Activated CD8-positive, alpha-beta memory T cell treated with anti-CD3 and anti-CD28 coated beads, Interleukin-2, amount 10 ng/mL, durations not matched to agents 7 days and 5 days (primary cell): Measurements from ENCODE around the gene TANGO6. TPM values are rescaled to one million over a fixed set of nuclear protein-coding genes. Genes with fewer than 3 reads are reported as not detected.
"Not testable (repeated sequence)": the region's sequence is repeated elsewhere in the genome, so short reads cannot be mapped to it uniquely, and the experiment has no call there.

Source experiments
- ATAC-seq: fragments of 150-1000 bp; cut with Tn5 transposase; one replicate; pipeline ENCODE4 v1.10.0; 2021; ENCODE audit warnings: moderate library complexity
- CTCF ChIA-PET: fragments of 350-600 bp; sonication (Branson Sonifier 250); formaldehyde crosslinking; loops from one replicate; lab custom pipeline; 2021; ENCODE audit warnings: antibody characterized with exemption; lab: Charles Lee
- DNase-seq: peaks from one replicate; pipeline ENCODE4 v3.0.0-alpha.2; 2020
- H3K27ac Mint-ChIP-seq: one replicate; pipeline ENCODE4 v1.8.0; 2021; ENCODE audit warnings: mild to moderate bottlenecking, mixed read lengths
- H3K27me3 Mint-ChIP-seq: one replicate; pipeline ENCODE4 v1.8.0; 2021; ENCODE audit warnings: mixed read lengths
- H3K36me3 Mint-ChIP-seq: one replicate; pipeline ENCODE4 v1.8.0; 2021; ENCODE audit warnings: mild to moderate bottlenecking, mixed read lengths
- H3K4me1 Mint-ChIP-seq: one replicate; pipeline ENCODE4 v1.8.0; 2021; ENCODE audit warnings: mixed read lengths
- H3K4me3 Mint-ChIP-seq: one replicate; pipeline ENCODE4 v1.8.0; 2021; ENCODE audit warnings: mild to moderate bottlenecking, moderate library complexity, mixed read lengths
- H3K9me3 Mint-ChIP-seq: one replicate; pipeline ENCODE4 v1.8.0; 2022; ENCODE audit warnings: low read depth, mixed read lengths
- total RNA-seq, 2 experiments: library from RNA; stranded (reverse); gene quantifications; one replicate each; pipeline ENCODE4 v1.2.3, GENCODE V29; 2021

TANGO6 gene
- total RNA-seq, 2 experiments from 2014 or later, result 20.2 to 22.3 TPM

- ATAC-seq (no peak), DNase-seq (no peak)
- Mint-ChIP-seq H3K4me1 (no peaks in the 10 kb centered on the region), H3K9me3 (no peaks in the 10 kb centered on the region), H3K27me3 (no peaks in the 10 kb centered on the region), H3K27ac (no peak overlapping the region), H3K4me3 (no peak overlapping the region), H3K36me3 (peaks cover 8% of the 10 kb centered on the region)
- CTCF ChIA-PET, result interaction anchor here (1.0 kb wide), 1 partner anchor 72 kb away, joined by 3 read pairs; the partner anchor contains the start of gene HAS3
Observed at GRCh38 chr16:69033151-69033949, 190.0 kb downstream of the TANGO6 start.

DNA sequence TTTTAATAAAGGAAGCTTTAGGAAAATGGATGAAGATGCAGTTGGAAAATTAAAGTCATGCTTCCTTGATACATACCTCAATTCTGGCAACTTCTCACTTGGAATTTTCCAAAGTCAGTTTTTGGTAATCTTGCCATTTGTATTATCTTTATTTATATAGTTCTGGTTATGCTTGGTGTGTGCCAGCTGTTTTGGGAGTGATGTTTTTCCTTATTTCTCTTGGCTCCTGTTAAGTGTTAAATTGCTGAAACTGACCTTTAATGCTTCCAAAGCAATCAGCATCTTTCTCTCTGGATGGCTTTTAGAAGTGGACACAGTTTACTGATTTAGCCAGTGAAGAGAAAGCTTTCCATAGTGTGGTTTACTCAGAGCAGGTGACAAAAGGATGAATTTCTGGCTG is 192.0 kb downstream of the TANGO6 start:
- ATAC-seq, result no peak
- Mint-ChIP-seq H3K36me3 (peaks cover 5% of the 10 kb centered on the region), H3K4me1 (no peaks in the 10 kb centered on the region), H3K9me3 (no peaks in the 10 kb centered on the region), H3K27me3 (no peaks in the 10 kb centered on the region), H3K27ac (no peak overlapping the region), H3K4me3 (no peak overlapping the region)
- no peak for DNase-seq
- CTCF ChIA-PET, result interaction anchor here (0.7 to 2.3 kb wide), 2 partner anchors 16 to 445 kb away, joined by 4 to 5 read pairs; no protein-coding TSS in a partner anchor

DNA sequence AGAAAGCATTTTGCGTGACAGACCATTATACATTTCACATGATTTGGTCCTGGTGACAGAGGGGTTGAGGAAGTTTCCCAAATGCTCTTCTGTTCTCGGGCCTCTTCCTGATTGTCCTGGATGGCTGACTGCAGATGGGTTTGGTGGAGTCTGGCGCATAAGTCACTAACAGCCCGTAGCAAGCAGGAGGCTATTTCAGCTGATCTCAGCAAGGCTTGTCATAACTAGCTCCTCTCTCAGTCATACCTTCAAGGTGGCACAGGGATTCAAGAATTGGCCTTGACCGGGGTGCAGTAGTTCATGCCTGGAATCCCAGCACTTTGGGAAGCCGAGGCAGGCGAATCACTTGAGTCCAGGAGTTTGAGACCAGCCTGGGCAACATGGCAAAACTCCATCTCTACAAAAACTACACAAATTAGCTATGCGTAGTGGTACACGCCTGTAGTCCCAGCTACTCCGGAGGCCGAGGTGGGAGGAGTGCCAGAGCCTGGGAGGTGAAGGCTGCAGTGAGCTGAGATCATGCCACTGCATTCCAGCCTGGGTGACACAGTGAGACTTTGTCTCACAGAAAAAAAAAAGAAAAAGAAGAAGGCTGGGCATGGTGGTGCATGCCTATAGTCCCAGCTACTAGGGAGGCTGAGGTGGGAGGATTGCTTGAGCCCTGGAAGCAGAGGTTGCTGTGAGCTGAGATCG is 193.2 kb downstream of the TANGO6 start:
- no peak for DNase-seq
- H3K4me1 Mint-ChIP-seq, result no peaks in the 10 kb centered on the region
- no peak overlapping the region for H3K4me3 Mint-ChIP-seq
- CTCF ChIA-PET, result interaction anchor here (2.3 kb wide), 1 partner anchor 446 kb away, joined by 5 read pairs; no protein-coding TSS in a partner anchor
- no peak overlapping the region for H3K27ac Mint-ChIP-seq
- peaks cover 11% of the 10 kb centered on the region for H3K36me3 Mint-ChIP-seq
- H3K9me3 Mint-ChIP-seq, result no peaks in the 10 kb centered on the region
- H3K27me3 Mint-ChIP-seq, result no peaks in the 10 kb centered on the region
- no peak for ATAC-seq

GRCh38 chr16:69037373-69038160 is 194.2 kb downstream of the TANGO6 start:
- H3K4me1 Mint-ChIP-seq, result no peaks in the 10 kb centered on the region
- no peak overlapping the region for H3K27ac Mint-ChIP-seq
- H3K27me3 Mint-ChIP-seq, result no peaks in the 10 kb centered on the region
- H3K9me3 Mint-ChIP-seq, result no peaks in the 10 kb centered on the region
- H3K4me3 Mint-ChIP-seq, result no peak overlapping the region
- CTCF ChIA-PET, result interaction anchor here (2.3 kb wide), 1 partner anchor 447 kb away, joined by 5 read pairs; no protein-coding TSS in a partner anchor
- ATAC-seq (no peak), DNase-seq (no peak)
- peaks cover 15% of the 10 kb centered on the region for H3K36me3 Mint-ChIP-seq

- Mint-ChIP-seq H3K27me3 (no peaks in the 10 kb centered on the region), H3K27ac (no peak overlapping the region), H3K4me1 (no peaks in the 10 kb centered on the region), H3K4me3 (no peak overlapping the region), H3K9me3 (no peaks in the 10 kb centered on the region), H3K36me3 (peaks cover 16% of the 10 kb centered on the region)
- CTCF ChIA-PET, result no interaction called here
- ATAC-seq, result no peak
- DNase-seq, result no peak
Observed at GRCh38 chr16:69039333-69039941, 196.1 kb downstream of the TANGO6 start.

DNA sequence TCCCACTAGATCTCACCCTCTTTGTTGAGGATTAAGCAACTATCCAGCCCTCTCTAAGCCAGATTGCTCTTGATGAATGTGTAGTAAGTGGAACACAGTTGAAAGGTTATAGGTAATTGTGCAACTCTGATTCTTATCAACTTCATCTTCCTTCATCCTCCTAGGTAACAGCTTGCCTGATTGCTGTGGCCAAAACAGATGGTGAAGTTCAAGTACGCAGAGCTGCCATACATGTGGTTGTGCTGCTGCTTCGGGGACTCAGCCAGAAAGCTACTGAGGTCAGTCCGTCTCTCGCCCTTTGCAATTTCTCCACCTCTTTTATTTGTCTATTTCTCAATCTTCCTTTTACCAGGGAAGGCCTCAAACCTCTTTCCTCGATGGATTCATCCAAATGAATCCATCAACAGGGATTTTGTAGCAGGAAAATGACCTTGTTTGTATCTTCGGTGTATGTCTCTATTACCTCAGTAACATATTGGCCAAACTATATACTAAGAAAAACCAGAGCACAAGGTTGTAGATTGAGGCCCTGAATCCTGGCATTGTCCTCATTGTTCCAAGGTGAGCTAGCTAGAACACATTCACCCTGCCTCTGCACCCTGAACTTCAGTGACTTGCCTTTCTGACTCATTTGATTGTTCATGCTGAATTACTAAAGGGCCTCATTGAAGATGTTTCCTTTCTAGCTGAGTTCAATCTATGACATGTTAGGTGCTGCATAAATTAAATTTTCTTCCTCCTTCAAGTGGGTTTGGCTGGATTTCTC is 197.0 kb downstream of the TANGO6 start:
- Mint-ChIP-seq H3K9me3 (no peaks in the 10 kb centered on the region), H3K4me1 (no peaks in the 10 kb centered on the region), H3K4me3 (no peak overlapping the region), H3K27ac (no peak overlapping the region), H3K36me3 (peaks cover 16% of the 10 kb centered on the region), H3K27me3 (no peaks in the 10 kb centered on the region)
- CTCF ChIA-PET, result no interaction called here
- DNase-seq (no peak), ATAC-seq (no peak)

DNA sequence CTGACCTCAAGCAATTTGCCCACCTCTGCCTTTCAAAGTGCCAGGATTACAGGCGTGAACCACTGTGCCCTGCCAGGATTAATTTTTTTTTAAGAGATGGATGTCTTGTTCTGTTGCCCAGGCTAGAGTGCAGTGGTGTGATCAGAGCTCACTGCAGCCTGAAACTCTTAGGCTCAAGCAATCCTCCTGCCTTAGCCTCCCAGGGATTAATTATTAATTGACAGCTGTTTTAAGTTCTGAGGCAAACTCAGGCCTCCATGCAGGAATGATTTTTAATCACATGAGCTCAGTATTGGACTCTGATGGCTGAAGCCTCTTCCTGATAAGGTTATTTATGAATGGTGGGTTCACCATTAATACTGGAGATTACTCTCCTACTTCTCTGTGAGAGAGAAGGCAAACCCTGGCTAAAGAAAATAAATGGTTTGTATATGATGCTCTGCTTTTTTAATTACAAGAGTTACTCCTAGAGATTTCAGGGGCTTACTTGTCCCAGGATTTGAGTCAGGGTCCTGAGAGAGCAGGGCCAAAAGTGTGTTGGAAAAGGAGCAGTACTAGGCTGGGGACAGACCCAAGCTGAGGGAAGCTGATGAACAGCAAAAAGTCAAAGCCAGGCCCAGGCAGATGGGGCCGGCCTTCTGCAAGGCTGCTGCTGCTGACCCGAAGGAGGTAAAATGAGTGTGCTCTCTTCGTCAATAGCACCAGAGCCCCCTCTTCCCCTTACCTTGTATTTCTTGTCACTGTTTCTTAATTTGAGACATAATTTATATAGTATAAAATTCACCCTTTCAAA is 205.2 kb downstream of the TANGO6 start:
- Mint-ChIP-seq H3K9me3 (no peaks in the 10 kb centered on the region), H3K4me1 (no peaks in the 10 kb centered on the region), H3K36me3 (no peaks in the 10 kb centered on the region)

GRCh38 chr16:69049146-69049545 is 205.8 kb downstream of the TANGO6 start:
- Mint-ChIP-seq H3K27ac (no peak overlapping the region), H3K9me3 (no peaks in the 10 kb centered on the region), H3K36me3 (no peaks in the 10 kb centered on the region), H3K4me3 (no peak overlapping the region), H3K27me3 (no peaks in the 10 kb centered on the region), H3K4me1 (no peaks in the 10 kb centered on the region)
- CTCF ChIA-PET, result no interaction called here
- no peak for ATAC-seq
- no peak for DNase-seq

More for the DNA sequence above, 205.2 kb downstream of the TANGO6 start:
- Mint-ChIP-seq H3K27me3 (no peaks in the 10 kb centered on the region), H3K27ac (no peak overlapping the region), H3K4me3 (no peak overlapping the region)
- no peak for ATAC-seq
- CTCF ChIA-PET, result no interaction called here
- DNase-seq, result no peak

DNA sequence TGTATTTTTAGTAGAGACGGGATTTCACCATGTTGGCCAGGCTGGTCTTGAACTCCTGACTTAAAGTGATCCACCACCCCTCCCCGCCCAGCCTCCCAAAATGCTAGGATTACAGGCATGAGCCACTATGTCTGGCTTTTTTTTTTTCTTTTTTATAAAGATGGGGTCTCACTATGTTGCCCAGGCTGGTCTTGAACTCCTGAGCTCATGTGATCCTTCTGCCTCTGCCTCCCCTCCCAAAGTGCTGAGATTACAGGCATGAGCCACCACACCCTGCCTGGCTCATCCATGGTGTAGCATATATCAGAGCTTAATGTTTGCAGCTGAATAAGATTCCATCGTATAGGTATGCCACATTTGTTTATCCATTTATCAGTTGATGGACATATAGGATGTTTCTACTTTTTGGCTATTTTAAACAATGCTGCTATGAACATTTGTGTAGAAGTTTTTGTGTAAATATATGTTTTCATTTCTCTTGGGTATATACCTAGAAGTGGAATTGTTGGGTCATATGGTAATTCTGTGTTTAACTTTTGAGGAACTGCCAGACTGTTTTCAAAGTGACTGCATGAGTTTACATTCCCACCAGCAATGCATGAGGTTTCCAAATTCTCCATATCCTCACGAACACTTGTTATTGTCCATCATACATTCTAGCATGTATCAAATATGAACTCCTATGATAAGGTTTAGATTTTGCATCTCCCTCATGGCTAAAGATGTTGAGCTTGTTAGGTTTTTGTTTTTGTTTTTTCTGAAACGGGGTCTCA is 206.5 kb downstream of the TANGO6 start:
- H3K4me3 Mint-ChIP-seq, result no peak overlapping the region
- no peaks in the 10 kb centered on the region for H3K36me3 Mint-ChIP-seq
- no peaks in the 10 kb centered on the region for H3K4me1 Mint-ChIP-seq
- DNase-seq (no peak), ATAC-seq (no peak)
- H3K27me3 Mint-ChIP-seq, result no peaks in the 10 kb centered on the region
- CTCF ChIA-PET, result no interaction called here
- H3K9me3 Mint-ChIP-seq, result no peaks in the 10 kb centered on the region
- no peak overlapping the region for H3K27ac Mint-ChIP-seq

DNA sequence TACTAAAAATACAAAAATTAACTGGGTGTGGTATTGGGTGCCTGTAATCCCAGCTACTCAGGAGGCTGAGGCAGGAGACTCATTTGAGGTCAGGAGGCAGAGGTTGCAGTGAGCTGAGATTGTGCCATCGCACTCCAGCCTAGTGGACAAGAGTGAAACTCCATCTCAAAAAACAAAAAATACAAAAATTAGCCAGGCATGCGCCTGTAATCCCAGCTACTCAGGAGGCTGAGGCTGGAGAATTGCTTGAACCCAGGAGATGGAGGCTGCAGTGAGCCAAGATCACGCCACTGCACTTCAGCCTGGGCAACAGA is 208.1 kb downstream of the TANGO6 start:
- not testable (repeated sequence) for ATAC-seq, H3K4me1 Mint-ChIP-seq, H3K27ac Mint-ChIP-seq, H3K36me3 Mint-ChIP-seq, H3K9me3 Mint-ChIP-seq, H3K4me3 Mint-ChIP-seq, DNase-seq, H3K27me3 Mint-ChIP-seq
- CTCF ChIA-PET, result interaction anchor here (0.6 to 1.7 kb wide), 2 partner anchors 16 to 72 kb away, joined by 3 to 4 read pairs; no protein-coding TSS in a partner anchor

DNA sequence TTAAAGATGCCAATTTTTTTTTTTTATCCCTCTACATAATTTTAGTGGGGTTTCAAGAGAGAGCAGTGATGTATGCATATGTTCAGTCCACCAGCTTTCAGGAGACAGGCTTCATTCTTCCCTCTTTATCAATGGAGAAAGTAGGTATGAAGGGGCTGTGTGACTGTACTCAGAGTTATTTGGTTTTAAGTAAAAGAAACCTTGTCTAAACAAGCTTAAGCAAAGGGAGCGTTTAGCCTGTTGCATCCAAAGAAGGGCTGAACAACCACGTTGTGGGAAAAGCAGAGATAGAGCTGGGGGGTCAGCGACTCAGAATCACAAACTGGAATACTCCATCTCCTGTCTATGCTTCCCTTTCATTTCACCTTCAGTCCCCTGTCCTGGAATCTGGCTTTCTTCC is 211.7 kb downstream of the TANGO6 start:
- Mint-ChIP-seq H3K27me3 (no peaks in the 10 kb centered on the region), H3K36me3 (no peaks in the 10 kb centered on the region), H3K4me3 (no peak overlapping the region), H3K9me3 (no peaks in the 10 kb centered on the region), H3K27ac (no peak overlapping the region), H3K4me1 (no peaks in the 10 kb centered on the region)
- CTCF ChIA-PET, result no interaction called here
- ATAC-seq (no peak), DNase-seq (no peak)
